ENCODE results near the gene NEIL1. TPM values are rescaled to one million over a fixed set of nuclear protein-coding genes. Genes with fewer than 3 reads are reported as not detected.

The NEIL1 gene
- total RNA-seq, 2 donors from 2014 or later: 20.2 to 25.7 TPM

GRCh38 chr15:75349851-75350588 lies 3.2 kb downstream of the NEIL1 start:
- Histone ChIP-seq H3K9me3 (ENCODE audit: control insufficient read depth, low read length) (no peaks in the 10 kb centered on the region), H3K4me1 (ENCODE audit: control insufficient read depth, insufficient read depth, low read length) (no peaks in the 10 kb centered on the region), H3K9ac (ENCODE audit: extremely low read depth, low read length, poor library complexity, severe bottlenecking) (no peak overlapping the region), H3K27me3 (ENCODE audit: control insufficient read depth, insufficient read depth, low read length, poor library complexity, severe bottlenecking) (peaks cover 12% of the 10 kb centered on the region), H3K4me3 (ENCODE audit: low read length) (no peak overlapping the region), H3K27ac (ENCODE audit: low read depth, low read length) (no peak overlapping the region), H3K36me3 (ENCODE audit: control insufficient read depth, insufficient read depth, low read length) (no peaks in the 10 kb centered on the region)
- WGBS, 2 experiments (ENCODE audit: insufficient coverage in 1 of 2, insufficient read length in 1 of 2): 81 to 96% methylated on average over 4 to 7 of the region's 9 CpGs
- Mint-ChIP-seq H3K27ac (no peak overlapping the region), H3K4me3 (no peak overlapping the region), H3K36me3 (ENCODE audit: low read depth) (peaks cover 2% of the 10 kb centered on the region), H3K9me3 (no peaks in the 10 kb centered on the region), H3K27me3 (ENCODE audit: insufficient read depth) (peaks cover 40% of the 10 kb centered on the region), H3K4me1 (peaks cover 2% of the 10 kb centered on the region)
- DNase-seq: no peak
- TF ChIP-seq CTCF (conservative IDR thresholded peaks at IDR 0.05): no peak

- Histone ChIP-seq H3K36me3 (ENCODE audit: control insufficient read depth, insufficient read depth, low read length) (no peaks in the 10 kb centered on the region), H3K27me3 (ENCODE audit: control insufficient read depth, insufficient read depth, low read length, poor library complexity, severe bottlenecking) (peaks cover 8% of the 10 kb centered on the region), H3K4me3 (ENCODE audit: low read length) (no peak overlapping the region), H3K4me1 (ENCODE audit: control insufficient read depth, insufficient read depth, low read length) (no peaks in the 10 kb centered on the region), H3K27ac (ENCODE audit: low read depth, low read length) (no peak overlapping the region), H3K9ac (ENCODE audit: extremely low read depth, low read length, poor library complexity, severe bottlenecking) (no peak overlapping the region), H3K9me3 (ENCODE audit: control insufficient read depth, low read length) (no peaks in the 10 kb centered on the region)
- Mint-ChIP-seq H3K4me1 (peaks cover 2% of the 10 kb centered on the region), H3K27me3 (ENCODE audit: insufficient read depth) (peaks cover 35% of the 10 kb centered on the region), H3K4me3 (no peak overlapping the region), H3K27ac (no peak overlapping the region), H3K9me3 (no peaks in the 10 kb centered on the region), H3K36me3 (ENCODE audit: low read depth) (peaks cover 3% of the 10 kb centered on the region)
- 91 to 94% methylated on average over 4 to 7 of the region's 7 CpGs for whole genome bisulfite sequencing, 2 experiments (ENCODE audit: insufficient coverage in 1 of 2, insufficient read length in 1 of 2)
- TF ChIP-seq CTCF (conservative IDR thresholded peaks at IDR 0.05): no peak
- DNase-seq: no peak
These were observed 3.9 kb downstream of the NEIL1 start for GRCh38 chr15:75350601-75351361.

GRCh38 chr15:75352186-75353080 lies 5.6 kb downstream of the NEIL1 start:
- Histone ChIP-seq H3K4me1 (ENCODE audit: control insufficient read depth, insufficient read depth, low read length) (no peaks in the 10 kb centered on the region), H3K27ac (ENCODE audit: low read depth, low read length) (no peak overlapping the region), H3K9ac (ENCODE audit: extremely low read depth, low read length, poor library complexity, severe bottlenecking) (no peak overlapping the region), H3K9me3 (ENCODE audit: control insufficient read depth, low read length) (no peaks in the 10 kb centered on the region), H3K27me3 (ENCODE audit: control insufficient read depth, insufficient read depth, low read length, poor library complexity, severe bottlenecking) (no peaks in the 10 kb centered on the region), H3K36me3 (ENCODE audit: control insufficient read depth, insufficient read depth, low read length) (peaks cover 6% of the 10 kb centered on the region), H3K4me3 (ENCODE audit: low read length) (no peak overlapping the region)
- no peaks in the 10 kb centered on the region for H3K9me3 Mint-ChIP-seq
- H3K36me3 Mint-ChIP-seq (ENCODE audit: low read depth): peaks cover 3% of the 10 kb centered on the region
- peaks cover 21% of the 10 kb centered on the region for H3K27me3 Mint-ChIP-seq (ENCODE audit: insufficient read depth)
- 95% methylated on average over 9 to 16 of the region's 16 CpGs for WGBS, 2 experiments (ENCODE audit: insufficient coverage in 1 of 2, insufficient read length in 1 of 2)
- no peak overlapping the region for H3K4me3 Mint-ChIP-seq
- H3K4me1 Mint-ChIP-seq: peaks cover 2% of the 10 kb centered on the region
- DNase-seq: no peak
- no peak for TF ChIP-seq CTCF (conservative IDR thresholded peaks at IDR 0.05)
- no peak overlapping the region for H3K27ac Mint-ChIP-seq

Data from endodermal cell (in vitro differentiated cells).